Heart left ventricle (tissue), 16 donors: ENCODE results near the gene NFX1. TPM values are rescaled to one million over a fixed set of nuclear protein-coding genes. Genes with fewer than 3 reads are reported as not detected.
"Not testable (repeated sequence)": the region's sequence is repeated elsewhere in the genome, so short reads cannot be mapped to it uniquely, and the experiment has no call there.

Experiments used
- ATAC-seq, 4 donors: fragments of 200-7000 bp; cut with Tn5 transposase; one replicate each; pipeline ENCODE4 v1.9.1; 2020 to 2022; ENCODE audit warnings: moderate library complexity in 4 of 4, mild to moderate bottlenecking in 3 of 4, moderate number of reproducible peaks in 1 of 4
- DNase-seq, 5 donors: peaks; one replicate each; pipeline ENCODE4 v3.0.0-alpha.2; 2020
- H3K27ac ChIP-seq, 12 donors: fragments of 200-600 bp; sonication (generic) in 4 of 12; one replicate each; pipeline versions ENCODE4 v1.5.0 to v1.8.0; 2016 to 2022; ENCODE audit warnings: mild to moderate bottlenecking in 2 of 12
- H3K27me3 ChIP-seq, 9 donors: fragments of 200-600 bp; sonication (generic) in 2 of 9; one replicate each; pipeline versions ENCODE4 v1.5.1 to v1.8.0; 2016 to 2022; ENCODE audit warnings: mild to moderate bottlenecking in 3 of 9
- H3K36me3 ChIP-seq, 9 donors: fragments of 200-600 bp; sonication (generic) in 2 of 9; one replicate each; pipeline versions ENCODE4 v1.5.0 to v1.8.0; 2018 to 2022; ENCODE audit warnings: mild to moderate bottlenecking in 2 of 9
- H3K4me1 ChIP-seq, 12 donors: fragments of 200-600 bp; sonication (generic) in 4 of 12; one replicate each; pipeline versions ENCODE4 v1.5.0 to v1.8.0; 2016 to 2022; ENCODE audit warnings: mild to moderate bottlenecking in 3 of 12
- H3K4me3 ChIP-seq, 12 donors: fragments of 200-600 bp; sonication (generic) in 4 of 12; one replicate each; pipeline versions ENCODE4 v1.5.0 to v1.8.0; 2017 to 2022; ENCODE audit warnings: mild to moderate bottlenecking in 9 of 12, moderate library complexity in 4 of 12
- H3K9me3 ChIP-seq, 12 donors: fragments of 200-600 bp; sonication (generic) in 4 of 12; one replicate each; pipeline versions ENCODE4 v1.5.0 to v1.8.0; 2016 to 2022; ENCODE audit warnings: mild to moderate bottlenecking in 1 of 12
- POLR2A ChIP-seq, 2 donors: fragments of 450-650 bp; IDR thresholded peaks; one replicate each; pipeline ENCODE4 v1.6.1; 2017; ENCODE audit warnings: antibody characterized with exemption in 2 of 2, mild to moderate bottlenecking in 2 of 2, moderate library complexity in 2 of 2
- WGBS, 4 donors: extraction: QIAGEN DNeasy Blood & Tissue Kit in 2 of 4; methylation state at CpG; one replicate each; pipeline versions ENCODE4 v1.1.5 to v1.1.7; 2013 to 2018; 5-methylcytosine and 5-hydroxymethylcytosine counted together
- intact Hi-C, 10 donors: fragments of 100-400 bp; cut with DNase I; formaldehyde crosslinking; loops; one replicate each; pipeline versions ENCODE4 v1.11.1 to v1.14.2; 2022
- polyA plus RNA-seq, 2 donors: library from polyadenylated mRNA; stranded (reverse); fragments of 200-250 nt; gene quantifications; one replicate each; pipeline ENCODE4 v1.2.3, GENCODE V29; 2013
- total RNA-seq, 9 donors: library from RNA; depleted of rRNA in 2 of 9; stranded (reverse); fragments of >200 nt in 2 of 9; fragmentation: NEBNext Ultra II Directional in 3 of 9; extraction: Animal tissue kit (Norgen Biotek cat#: 25700) in 3 of 9; gene quantifications; one replicate each; pipeline versions ENCODE4 v1.1.0 to v1.2.4, GENCODE V29; 2016 to 2023
- TF ChIP-seq, protein P1 (sequence below), 12 donors: fragments of 200-600 bp; sonication (generic) in 4 of 12; IDR thresholded peaks; one replicate each; pipeline versions ENCODE4 v1.5.0 to v1.8.0; 2018 to 2022; ENCODE audit warnings: antibody characterized with exemption in 12 of 12, mild to moderate bottlenecking in 5 of 12
- donor health status: ischemic (EF 13 %, LVEDD 7.1; RV severe dilation, severe dysfunction).
- donor health status: healthy with polysubstance abuse.
- donor health status: DM: no; HTN: yes; CAD: no.
- donor health status: DM: no; HTN: no; CAD: no.
- donor health status: ischemic (EF 25% LVEDD 6.9; RV normal size, moderate dysfunction).
- donor health status: ischemic (EF 25% LVEDD 5.7; RV mildly dilated, moderate dysfunction).
- donor health status: healthy.
- donor health status: DM: yes; HTN: yes; CAD: no.
- donor health status: ischemic (EF 35%, LVEDD 5.7; RV mildly dilated, moderate dysfunction).
- donor health status: nonischemic (EF 11% LVEDD 7.7; RV severe dilation, severe dysfunction).
- donor health status: DM: yes; HTN: yes; CAD: no.
- donor health status: PGD.
- donor health status: ischemic (EF 29% LVEDD 5.4; RV normal size, mild dysfunction).
- donor health status: nonischemic (EF 23%, LVEDD 6.1; RV moderate dilation, normal function).

NFX1 gene
- total and polyA plus RNA-seq, 11 donors = 13.7 to 42.0 (median 32.7) TPM

- H3K27me3 ChIP-seq = no peaks in the 10 kb centered on the region
- no peak overlapping the region for H3K4me3 ChIP-seq
- peaks cover 0 to 9% (median 0%) of the 10 kb centered on the region in 9 donors for H3K36me3 ChIP-seq
- intact Hi-C loops = no loop called here
- no peak for TF ChIP-seq POLR2A (IDR thresholded peaks at IDR 0.05)
- TF ChIP-seq, protein P1, sequence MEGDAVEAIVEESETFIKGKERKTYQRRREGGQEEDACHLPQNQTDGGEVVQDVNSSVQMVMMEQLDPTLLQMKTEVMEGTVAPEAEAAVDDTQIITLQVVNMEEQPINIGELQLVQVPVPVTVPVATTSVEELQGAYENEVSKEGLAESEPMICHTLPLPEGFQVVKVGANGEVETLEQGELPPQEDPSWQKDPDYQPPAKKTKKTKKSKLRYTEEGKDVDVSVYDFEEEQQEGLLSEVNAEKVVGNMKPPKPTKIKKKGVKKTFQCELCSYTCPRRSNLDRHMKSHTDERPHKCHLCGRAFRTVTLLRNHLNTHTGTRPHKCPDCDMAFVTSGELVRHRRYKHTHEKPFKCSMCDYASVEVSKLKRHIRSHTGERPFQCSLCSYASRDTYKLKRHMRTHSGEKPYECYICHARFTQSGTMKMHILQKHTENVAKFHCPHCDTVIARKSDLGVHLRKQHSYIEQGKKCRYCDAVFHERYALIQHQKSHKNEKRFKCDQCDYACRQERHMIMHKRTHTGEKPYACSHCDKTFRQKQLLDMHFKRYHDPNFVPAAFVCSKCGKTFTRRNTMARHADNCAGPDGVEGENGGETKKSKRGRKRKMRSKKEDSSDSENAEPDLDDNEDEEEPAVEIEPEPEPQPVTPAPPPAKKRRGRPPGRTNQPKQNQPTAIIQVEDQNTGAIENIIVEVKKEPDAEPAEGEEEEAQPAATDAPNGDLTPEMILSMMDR (IDR thresholded peaks at IDR 0.05) = no peak
- H3K27ac ChIP-seq = peak overlapping the region in 7 of 12 donors; percentile 39 to 73 (median 48)
- no peaks in the 10 kb centered on the region for H3K9me3 ChIP-seq
- ATAC-seq = peak; percentile 62 to 74 (median 69)
- no peak for DNase-seq
- WGBS, 4 donors = 44 to 55% (median 49%) methylated on average over 11 of the region's 11 CpGs
- peaks cover 0 to 22% (median 4%) of the 10 kb centered on the region in 12 donors for H3K4me1 ChIP-seq
Measured at GRCh38 chr9:33381231-33381791, 91.0 kb downstream of the NFX1 start.

- peak in 1 of 5 donors; percentile 13 for DNase-seq
- H3K27ac ChIP-seq, ATAC-seq, H3K36me3 ChIP-seq, intact Hi-C loops, H3K27me3 ChIP-seq, H3K4me3 ChIP-seq, H3K9me3 ChIP-seq: not testable (repeated sequence)
- H3K4me1 ChIP-seq = peaks cover 0 to 27% (median 3%) of the 10 kb centered on the region in 12 donors
- 64 to 69% (median 68%) methylated on average over 10 of the region's 10 CpGs for WGBS, 4 donors
Measured at GRCh38 chr9:33382397-33382796, 92.1 kb downstream of the NFX1 start.

DNA sequence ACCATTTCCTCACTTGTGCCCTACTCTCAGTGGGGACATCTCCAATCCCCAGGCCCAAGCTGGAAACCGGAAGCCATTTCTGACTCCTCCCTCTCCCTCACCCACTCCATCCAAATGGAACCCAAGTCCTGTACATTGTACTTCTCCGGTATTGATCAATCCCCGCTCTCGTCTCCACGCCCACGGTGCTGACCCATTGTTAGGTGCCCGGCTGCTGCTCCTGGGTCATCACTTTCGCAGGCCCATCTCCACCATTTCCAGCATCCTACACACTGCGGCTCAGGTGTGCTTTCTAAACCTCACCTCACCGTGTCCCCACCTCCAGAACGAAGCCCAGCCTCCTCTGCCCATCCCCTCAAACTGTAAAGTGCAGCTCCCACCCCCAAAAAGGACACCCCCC, 93.1 kb downstream of the NFX1 start:
- ATAC-seq, intact Hi-C loops, H3K4me3 ChIP-seq, H3K9me3 ChIP-seq, H3K27me3 ChIP-seq, H3K27ac ChIP-seq, H3K36me3 ChIP-seq: not testable (repeated sequence)
- DNase-seq = peak in 1 of 5 donors; percentile 21
- 92 to 97% (median 95%) methylated on average over 11 of the region's 11 CpGs for WGBS, 4 donors
- H3K4me1 ChIP-seq = peaks cover 0 to 34% (median 3%) of the 10 kb centered on the region in 12 donors

DNA sequence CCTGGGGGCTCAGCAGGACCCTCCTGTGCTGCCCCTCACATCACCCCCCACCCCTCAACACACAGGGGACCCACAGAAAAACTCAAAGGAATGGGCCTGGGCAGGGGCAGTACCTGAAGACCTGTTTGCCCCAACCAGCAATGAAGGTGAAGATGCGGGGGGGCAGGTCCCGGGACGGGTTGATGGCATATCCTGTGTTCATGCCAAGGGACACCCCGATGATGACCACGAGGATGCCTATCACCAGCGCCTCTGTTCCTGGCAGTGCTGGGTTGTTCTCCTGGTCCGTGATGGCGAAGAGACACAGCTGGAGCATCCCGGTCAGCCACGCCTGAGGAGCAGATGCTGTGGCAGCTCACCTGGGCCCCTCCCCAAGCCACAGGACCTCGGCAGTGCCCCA, 95.2 kb downstream of the NFX1 start:
- DNase-seq = peak in 2 of 5 donors; percentile 27 to 44
- 95 to 100% (median 96%) methylated on average over 4 to 11 of the region's 11 CpGs for WGBS, 4 donors
- ATAC-seq, H3K9me3 ChIP-seq, H3K36me3 ChIP-seq, H3K4me3 ChIP-seq, H3K27me3 ChIP-seq, intact Hi-C loops, H3K27ac ChIP-seq: not testable (repeated sequence)
- peaks cover 0 to 38% (median 4%) of the 10 kb centered on the region in 12 donors for H3K4me1 ChIP-seq

GRCh38 chr9:33385979-33386640, 95.8 kb downstream of the NFX1 start:
- H3K27ac ChIP-seq = peak overlapping the region in 2 of 12 donors; percentile 9 to 37

DNA sequence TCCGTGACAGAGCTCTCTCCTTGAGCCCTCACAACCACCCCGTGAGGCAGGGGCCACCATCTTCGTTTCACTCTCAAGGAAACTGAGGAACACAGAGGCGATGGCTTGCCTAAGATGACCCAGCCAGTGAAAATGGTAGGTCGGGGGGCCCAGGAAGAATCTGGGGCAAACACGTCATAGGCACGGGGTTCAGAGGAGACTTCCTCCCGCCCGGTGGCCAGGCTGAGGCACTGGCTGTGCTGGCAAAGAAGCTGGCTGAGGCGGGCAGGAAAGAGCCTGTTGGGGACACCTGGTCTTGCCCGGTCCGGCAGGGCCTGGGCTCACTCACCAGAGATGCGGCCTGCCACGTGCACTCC, 96.3 kb downstream of the NFX1 start:
- H3K36me3 ChIP-seq, H3K4me3 ChIP-seq, H3K9me3 ChIP-seq, H3K27me3 ChIP-seq, intact Hi-C loops, ATAC-seq: not testable (repeated sequence)
- Histone ChIP-seq H3K27ac (peak overlapping the region in 2 of 12 donors; percentile 9 to 37), H3K4me1 (peaks cover 0 to 38% (median 9%) of the 10 kb centered on the region in 12 donors)
- WGBS, 4 donors = 83 to 92% (median 88%) methylated on average over 10 to 14 of the region's 14 CpGs
- peak in 1 of 5 donors; percentile 46 for DNase-seq

More at GRCh38 chr9:33385979-33386640, 95.8 kb downstream of the NFX1 start:
- DNase-seq = peak in 1 of 5 donors; percentile 54
- intact Hi-C loops, H3K4me3 ChIP-seq, H3K36me3 ChIP-seq, ATAC-seq, H3K9me3 ChIP-seq, H3K27me3 ChIP-seq: not testable (repeated sequence)
- WGBS, 4 donors = 75 to 83% (median 77%) methylated on average over 13 to 23 of the region's 23 CpGs
- H3K4me1 ChIP-seq = peaks cover 0 to 38% (median 9%) of the 10 kb centered on the region in 12 donors

GRCh38 chr9:33386998-33387397, 96.7 kb downstream of the NFX1 start:
- H3K27me3 ChIP-seq, H3K4me3 ChIP-seq, ATAC-seq, H3K36me3 ChIP-seq, H3K9me3 ChIP-seq, intact Hi-C loops: not testable (repeated sequence)
- H3K27ac ChIP-seq = peak overlapping the region in 1 of 12 donors; percentile 9
- WGBS, 4 donors = 84 to 92% (median 87%) methylated on average over 9 of the region's 9 CpGs
- peak in 1 of 5 donors; percentile 20 for DNase-seq
- H3K4me1 ChIP-seq = peaks cover 0 to 42% (median 13%) of the 10 kb centered on the region in 12 donors
